ENCODE data around the gene LBHD2. TPM values are rescaled to one million over a fixed set of nuclear protein-coding genes. Genes with fewer than 3 reads are reported as not detected.

LBHD2 gene
- total and polyA plus RNA-seq, 4 donors, result 0.47 to 0.53 TPM; not detected in 2

DNA sequence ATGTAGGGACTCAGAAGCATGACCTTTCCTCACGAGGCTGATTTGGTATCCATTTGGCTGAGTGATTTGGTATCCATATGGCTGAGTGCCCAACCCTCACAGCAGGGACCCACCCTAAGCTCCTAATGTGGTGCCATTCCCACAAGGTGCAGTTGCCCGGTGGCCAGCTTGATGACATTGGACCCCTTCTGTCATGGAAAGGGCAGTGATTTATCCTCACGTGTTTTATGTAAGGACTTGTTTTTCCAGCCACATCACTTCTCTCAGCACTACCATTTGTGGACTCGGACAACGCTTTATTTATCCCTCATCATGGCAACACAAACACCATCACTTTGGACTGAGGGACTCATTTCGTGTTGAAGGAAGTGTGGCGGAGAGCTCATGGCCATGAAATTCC is 18.1 kb upstream of the LBHD2 start:
- no peak for DNase-seq (ENCODE audit: low spot score)
- peak overlapping the region in 1 of 2 donors; percentile 28 for H3K27ac ChIP-seq (ENCODE audit: low read depth in 1 of 2, low read length in 2 of 2)
- H3K4me1 ChIP-seq (ENCODE audit: control insufficient read depth in 4 of 4, insufficient read depth in 4 of 4, low read length in 3 of 4), result no peaks in the 10 kb centered on the region
- H3K9ac ChIP-seq (ENCODE audit: low read depth in 1 of 2, low read length in 2 of 2), result no peak overlapping the region
- H3K4me3 ChIP-seq (ENCODE audit: low read depth in 1 of 3, low read length in 3 of 3), result no peak overlapping the region
- no peaks in the 10 kb centered on the region for H3K27me3 ChIP-seq (ENCODE audit: control insufficient read depth in 4 of 4, insufficient read depth in 4 of 4, low read length in 3 of 4)
- no peaks in the 10 kb centered on the region for H3K9me3 ChIP-seq (ENCODE audit: control insufficient read depth in 4 of 4, low read length in 3 of 4)
- TF ChIP-seq, protein P1, sequence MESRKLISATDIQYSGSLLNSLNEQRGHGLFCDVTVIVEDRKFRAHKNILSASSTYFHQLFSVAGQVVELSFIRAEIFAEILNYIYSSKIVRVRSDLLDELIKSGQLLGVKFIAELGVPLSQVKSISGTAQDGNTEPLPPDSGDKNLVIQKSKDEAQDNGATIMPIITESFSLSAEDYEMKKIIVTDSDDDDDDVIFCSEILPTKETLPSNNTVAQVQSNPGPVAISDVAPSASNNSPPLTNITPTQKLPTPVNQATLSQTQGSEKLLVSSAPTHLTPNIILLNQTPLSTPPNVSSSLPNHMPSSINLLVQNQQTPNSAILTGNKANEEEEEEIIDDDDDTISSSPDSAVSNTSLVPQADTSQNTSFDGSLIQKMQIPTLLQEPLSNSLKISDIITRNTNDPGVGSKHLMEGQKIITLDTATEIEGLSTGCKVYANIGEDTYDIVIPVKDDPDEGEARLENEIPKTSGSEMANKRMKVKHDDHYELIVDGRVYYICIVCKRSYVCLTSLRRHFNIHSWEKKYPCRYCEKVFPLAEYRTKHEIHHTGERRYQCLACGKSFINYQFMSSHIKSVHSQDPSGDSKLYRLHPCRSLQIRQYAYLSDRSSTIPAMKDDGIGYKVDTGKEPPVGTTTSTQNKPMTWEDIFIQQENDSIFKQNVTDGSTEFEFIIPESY (IDR thresholded peaks at IDR 0.05), result no peak
- TF ChIP-seq NR2F2 (IDR thresholded peaks at IDR 0.05), result no peak
- no peak for TF ChIP-seq TAF1 (conservative IDR thresholded peaks at IDR 0.05)
- TF ChIP-seq FOXA1 (IDR thresholded peaks at IDR 0.05), result no peak
- no peak for TF ChIP-seq RAD21 (IDR thresholded peaks at IDR 0.05)
- no peak for TF ChIP-seq YY1 (IDR thresholded peaks at IDR 0.05)
- no peak for TF ChIP-seq RXRA (IDR thresholded peaks at IDR 0.05)
- no peak for TF ChIP-seq JUND (IDR thresholded peaks at IDR 0.05)
- TF ChIP-seq FOXA2 (IDR thresholded peaks at IDR 0.05), result no peak
- TF ChIP-seq, protein P2, sequence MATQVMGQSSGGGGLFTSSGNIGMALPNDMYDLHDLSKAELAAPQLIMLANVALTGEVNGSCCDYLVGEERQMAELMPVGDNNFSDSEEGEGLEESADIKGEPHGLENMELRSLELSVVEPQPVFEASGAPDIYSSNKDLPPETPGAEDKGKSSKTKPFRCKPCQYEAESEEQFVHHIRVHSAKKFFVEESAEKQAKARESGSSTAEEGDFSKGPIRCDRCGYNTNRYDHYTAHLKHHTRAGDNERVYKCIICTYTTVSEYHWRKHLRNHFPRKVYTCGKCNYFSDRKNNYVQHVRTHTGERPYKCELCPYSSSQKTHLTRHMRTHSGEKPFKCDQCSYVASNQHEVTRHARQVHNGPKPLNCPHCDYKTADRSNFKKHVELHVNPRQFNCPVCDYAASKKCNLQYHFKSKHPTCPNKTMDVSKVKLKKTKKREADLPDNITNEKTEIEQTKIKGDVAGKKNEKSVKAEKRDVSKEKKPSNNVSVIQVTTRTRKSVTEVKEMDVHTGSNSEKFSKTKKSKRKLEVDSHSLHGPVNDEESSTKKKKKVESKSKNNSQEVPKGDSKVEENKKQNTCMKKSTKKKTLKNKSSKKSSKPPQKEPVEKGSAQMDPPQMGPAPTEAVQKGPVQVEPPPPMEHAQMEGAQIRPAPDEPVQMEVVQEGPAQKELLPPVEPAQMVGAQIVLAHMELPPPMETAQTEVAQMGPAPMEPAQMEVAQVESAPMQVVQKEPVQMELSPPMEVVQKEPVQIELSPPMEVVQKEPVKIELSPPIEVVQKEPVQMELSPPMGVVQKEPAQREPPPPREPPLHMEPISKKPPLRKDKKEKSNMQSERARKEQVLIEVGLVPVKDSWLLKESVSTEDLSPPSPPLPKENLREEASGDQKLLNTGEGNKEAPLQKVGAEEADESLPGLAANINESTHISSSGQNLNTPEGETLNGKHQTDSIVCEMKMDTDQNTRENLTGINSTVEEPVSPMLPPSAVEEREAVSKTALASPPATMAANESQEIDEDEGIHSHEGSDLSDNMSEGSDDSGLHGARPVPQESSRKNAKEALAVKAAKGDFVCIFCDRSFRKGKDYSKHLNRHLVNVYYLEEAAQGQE (IDR thresholded peaks at IDR 0.05), result no peak
- no peak for TF ChIP-seq HNF4A (conservative IDR thresholded peaks at IDR 0.05)
- no peak for TF ChIP-seq EGR1 (IDR thresholded peaks at IDR 0.05; ENCODE audit: low read depth in 2 of 2)
- TF ChIP-seq GABPA (IDR thresholded peaks at IDR 0.05 in 1 of 2, conservative IDR thresholded peaks at IDR 0.05 in 1 of 2), result no peak
- no peak for TF ChIP-seq HNF4G (IDR thresholded peaks at IDR 0.05)
- TF ChIP-seq SP1 (IDR thresholded peaks at IDR 0.05), result no peak
- TF ChIP-seq, protein P3, sequence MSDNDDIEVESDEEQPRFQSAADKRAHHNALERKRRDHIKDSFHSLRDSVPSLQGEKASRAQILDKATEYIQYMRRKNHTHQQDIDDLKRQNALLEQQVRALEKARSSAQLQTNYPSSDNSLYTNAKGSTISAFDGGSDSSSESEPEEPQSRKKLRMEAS (IDR thresholded peaks at IDR 0.05), result no peak
- TF ChIP-seq, protein P4, sequence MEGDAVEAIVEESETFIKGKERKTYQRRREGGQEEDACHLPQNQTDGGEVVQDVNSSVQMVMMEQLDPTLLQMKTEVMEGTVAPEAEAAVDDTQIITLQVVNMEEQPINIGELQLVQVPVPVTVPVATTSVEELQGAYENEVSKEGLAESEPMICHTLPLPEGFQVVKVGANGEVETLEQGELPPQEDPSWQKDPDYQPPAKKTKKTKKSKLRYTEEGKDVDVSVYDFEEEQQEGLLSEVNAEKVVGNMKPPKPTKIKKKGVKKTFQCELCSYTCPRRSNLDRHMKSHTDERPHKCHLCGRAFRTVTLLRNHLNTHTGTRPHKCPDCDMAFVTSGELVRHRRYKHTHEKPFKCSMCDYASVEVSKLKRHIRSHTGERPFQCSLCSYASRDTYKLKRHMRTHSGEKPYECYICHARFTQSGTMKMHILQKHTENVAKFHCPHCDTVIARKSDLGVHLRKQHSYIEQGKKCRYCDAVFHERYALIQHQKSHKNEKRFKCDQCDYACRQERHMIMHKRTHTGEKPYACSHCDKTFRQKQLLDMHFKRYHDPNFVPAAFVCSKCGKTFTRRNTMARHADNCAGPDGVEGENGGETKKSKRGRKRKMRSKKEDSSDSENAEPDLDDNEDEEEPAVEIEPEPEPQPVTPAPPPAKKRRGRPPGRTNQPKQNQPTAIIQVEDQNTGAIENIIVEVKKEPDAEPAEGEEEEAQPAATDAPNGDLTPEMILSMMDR (IDR thresholded peaks at IDR 0.05; ENCODE audit: low read depth, low read length, missing input control), result no peak
- TF ChIP-seq, protein P5, sequence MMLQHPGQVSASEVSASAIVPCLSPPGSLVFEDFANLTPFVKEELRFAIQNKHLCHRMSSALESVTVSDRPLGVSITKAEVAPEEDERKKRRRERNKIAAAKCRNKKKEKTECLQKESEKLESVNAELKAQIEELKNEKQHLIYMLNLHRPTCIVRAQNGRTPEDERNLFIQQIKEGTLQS (IDR thresholded peaks at IDR 0.05), result no peak
- no peaks in the 10 kb centered on the region for H3K36me3 ChIP-seq (ENCODE audit: control insufficient read depth in 4 of 4, insufficient read depth in 3 of 4, low read depth in 1 of 4, low read length in 3 of 4)
- WGBS, result 88% methylated on average over 7 of the region's 7 CpGs
